ENCODE results near the gene GRB2. TPM values are rescaled to one million over a fixed set of nuclear protein-coding genes. Genes with fewer than 3 reads are reported as not detected.

The GRB2 gene
- polyA plus RNA-seq, 2 of the 4 experiments (the other 2 are of a cell fraction), result 91.4 to 91.9 TPM

- TF ChIP-seq HES2 (IDR thresholded peaks at IDR 0.05) (no peak), NR3C1 (IDR thresholded peaks at IDR 0.05) (no peak), PBX3 (IDR thresholded peaks at IDR 0.05) (no peak), JUN (IDR thresholded peaks at IDR 0.05) (no peak), MAFK (IDR thresholded peaks at IDR 0.05; ENCODE audit: partially characterized antibody) (no peak), HMGXB4 (CRISPR knock-in tag; IDR thresholded peaks at IDR 0.05; ENCODE audit: borderline replicate concordance) (no peak)
Observed at GRCh38 chr17:75361996-75362395, 43.5 kb downstream of the GRB2 start (continued).

- peaks cover 58% of the 10 kb centered on the region for H3K4me1 ChIP-seq
- POLR2A ChIA-PET, result no interaction called here
- H3K4me3 ChIP-seq, result no peak overlapping the region
- H3K9me3 ChIP-seq, result no peaks in the 10 kb centered on the region
- DNase-seq (ENCODE audit: low read depth in 1 of 2, low spot score in 1 of 2) (no peak), ATAC-seq (no peak), FAIRE-seq (no peak)
- no peak overlapping the region for H3K4me2 ChIP-seq
- H3K27ac ChIP-seq, result no peak overlapping the region
- WGBS (ENCODE audit: missing lambda C conversion rate), result 58% methylated on average over 3 of the region's 3 CpGs
- no peak for TF ChIP-seq POLR2AphosphoS2 (conservative IDR thresholded peaks at IDR 0.05; ENCODE audit: low read length)
- CTCF ChIA-PET, result interaction anchor here (1.2 to 2.8 kb wide), 2 partner anchors 11 to 39 kb away, joined by 4 to 9 read pairs; no protein-coding TSS in a partner anchor
Observed at GRCh38 chr17:75361344-75361743, 44.1 kb downstream of the GRB2 start.

GRCh38 chr17:75356260-75356937 is 49.1 kb downstream of the GRB2 start:
- peaks cover 6% of the 10 kb centered on the region; the same call in 2 of the 3 replicates for H3K9me3 ChIP-seq
- DNase-seq (ENCODE audit: low read depth in 1 of 2, low spot score in 1 of 2) (no peak), FAIRE-seq (no peak)

More at GRCh38 chr17:75356260-75356937, 49.1 kb downstream of the GRB2 start:
- no peak overlapping the region for H3K27ac ChIP-seq
- no peak overlapping the region for H3K4me2 ChIP-seq
- H3K4me3 ChIP-seq, result no peak overlapping the region
- no peak for ATAC-seq
- peaks cover 21% of the 10 kb centered on the region for H3K4me1 ChIP-seq
- ChIA-PET POLR2A (interaction anchor here (0.7 kb wide), 1 partner anchor 67 kb away, joined by 5 read pairs; no protein-coding TSS in a partner anchor), CTCF (interaction anchor here (1.0 to 1.6 kb wide), 6 partner anchors 8 to 160 kb away, joined by 3 to 7 read pairs (median 3); partner anchors contain the start of gene TSEN54)
- 83% methylated on average over 9 of the region's 9 CpGs for WGBS (ENCODE audit: missing lambda C conversion rate)
- TF ChIP-seq NPAS2 (CRISPR knock-in tag; IDR thresholded peaks at IDR 0.05; ENCODE audit: borderline replicate concordance), result no peak
- no peak for TF ChIP-seq RNF2 (IDR thresholded peaks at IDR 0.05; ENCODE audit: borderline replicate concordance, low read depth)
- TF ChIP-seq RCOR1 (IDR thresholded peaks at IDR 0.05; ENCODE audit: low read depth, low read length), result no peak
- TF ChIP-seq RFX5 (IDR thresholded peaks at IDR 0.05), result no peak
- no peak for TF ChIP-seq KDM5A (IDR thresholded peaks at IDR 0.05)
- TF ChIP-seq GATA3 (IDR thresholded peaks at IDR 0.05; ENCODE audit: borderline replicate concordance), result no peak
- no peak for TF ChIP-seq TP53 (CRISPR knock-in tag; IDR thresholded peaks at IDR 0.05)
- no peak for TF ChIP-seq MAZ (IDR thresholded peaks at IDR 0.05; ENCODE audit: borderline replicate concordance, low read depth, low read length)
- no peak for TF ChIP-seq BCL3 (IDR thresholded peaks at IDR 0.05)
- no peak for TF ChIP-seq TFCP2L1 (CRISPR knock-in tag; IDR thresholded peaks at IDR 0.05)
- TF ChIP-seq CEBPB (IDR thresholded peaks at IDR 0.05), result no peak
- no peak for TF ChIP-seq ZFP36 (IDR thresholded peaks at IDR 0.05; ENCODE audit: borderline replicate concordance, partially characterized antibody)
- TF ChIP-seq HMGXB4 (CRISPR knock-in tag; IDR thresholded peaks at IDR 0.05; ENCODE audit: borderline replicate concordance), result no peak
- TF ChIP-seq REST (IDR thresholded peaks at IDR 0.05), result no peak
- TF ChIP-seq MAFK (IDR thresholded peaks at IDR 0.05; ENCODE audit: partially characterized antibody), result no peak
- TF ChIP-seq JUNB (IDR thresholded peaks at IDR 0.05), result no peak
- TF ChIP-seq BHLHE40 (IDR thresholded peaks at IDR 0.05; ENCODE audit: low read depth, low read length), result no peak
- no peak for TF ChIP-seq ZSCAN20 (CRISPR knock-in tag; IDR thresholded peaks at IDR 0.05)
- TF ChIP-seq HEYL (CRISPR knock-in tag; IDR thresholded peaks at IDR 0.05), result no peak
- TF ChIP-seq MAX (IDR thresholded peaks at IDR 0.05), result no peak
